GM19324 (cell line): Measurements from ENCODE around the gene OPCML.

Experiments used
- ATAC-seq: cut with Tn5 transposase; IDR thresholded peaks from one replicate; pipeline ENCODE4 v1.9.1; 2021; ENCODE audit warnings: mild to moderate bottlenecking, moderate library complexity; ENCODE audit not compliant: unreplicated experiment, low FRiP score

The OPCML gene

GRCh38 chr11:133541021-133541719 is 8.9 kb upstream of the OPCML start:
- ATAC-seq = no peak

GRCh38 chr11:133536198-133536597 is 3.9 kb upstream of the OPCML start:
- ATAC-seq = no peak

- ATAC-seq = no peak
Measured at GRCh38 chr11:133533205-133533604, 904 bp upstream of the OPCML start.

- ATAC-seq = no peak
Measured at GRCh38 chr11:133531458-133531857, 843 bp downstream of the OPCML start.

GRCh38 chr11:133530501-133530835 is 1.8 kb downstream of the OPCML start:
- no peak for ATAC-seq

GRCh38 chr11:133529807-133530500 is 2.3 kb downstream of the OPCML start:
- ATAC-seq = no peak

- ATAC-seq = no peak
Measured at GRCh38 chr11:133526790-133527189, 5.5 kb downstream of the OPCML start.

GRCh38 chr11:133525976-133526375 is 6.3 kb downstream of the OPCML start:
- ATAC-seq = no peak

- ATAC-seq = no peak
Measured at GRCh38 chr11:133524488-133524887, 7.8 kb downstream of the OPCML start.

- ATAC-seq = no peak
Measured at GRCh38 chr11:133522344-133522743, 10.0 kb downstream of the OPCML start.

- no peak for ATAC-seq
Measured at GRCh38 chr11:133521502-133521901, 10.8 kb downstream of the OPCML start.

- no peak for ATAC-seq
Measured at GRCh38 chr11:133520707-133521106, 11.6 kb downstream of the OPCML start.

- no peak for ATAC-seq
Measured at GRCh38 chr11:133519560-133519959, 12.7 kb downstream of the OPCML start.

GRCh38 chr11:133518702-133519264 is 13.5 kb downstream of the OPCML start:
- no peak for ATAC-seq

- no peak for ATAC-seq
Measured at GRCh38 chr11:133516845-133517244, 15.5 kb downstream of the OPCML start.

- ATAC-seq = no peak
Measured at GRCh38 chr11:133515107-133515506, 17.2 kb downstream of the OPCML start.

- ATAC-seq = no peak
Measured at GRCh38 chr11:133509924-133510697, 22.2 kb downstream of the OPCML start.

GRCh38 chr11:133508468-133508867 is 23.8 kb downstream of the OPCML start:
- no peak for ATAC-seq

- ATAC-seq = no peak
Measured at GRCh38 chr11:133507185-133507584, 25.1 kb downstream of the OPCML start.

- ATAC-seq = no peak
Measured at GRCh38 chr11:133506551-133507094, 25.7 kb downstream of the OPCML start.

GRCh38 chr11:133506023-133506422 is 26.3 kb downstream of the OPCML start:
- ATAC-seq = no peak
